Activated CD8-positive, alpha-beta memory T cell treated with anti-CD3 and anti-CD28 coated beads, Interleukin-2, amount 50 U/mL, for 4 hours (primary cell): ENCODE data around the gene CREB5.
A peak's percentile ranks its signal among the peaks of the same experiment; 100 is the strongest.

ENCODE experiments used
- DNase-seq: peaks from one replicate; pipeline ENCODE4 v3.0.0-alpha.2; 2020

The CREB5 gene

DNA sequence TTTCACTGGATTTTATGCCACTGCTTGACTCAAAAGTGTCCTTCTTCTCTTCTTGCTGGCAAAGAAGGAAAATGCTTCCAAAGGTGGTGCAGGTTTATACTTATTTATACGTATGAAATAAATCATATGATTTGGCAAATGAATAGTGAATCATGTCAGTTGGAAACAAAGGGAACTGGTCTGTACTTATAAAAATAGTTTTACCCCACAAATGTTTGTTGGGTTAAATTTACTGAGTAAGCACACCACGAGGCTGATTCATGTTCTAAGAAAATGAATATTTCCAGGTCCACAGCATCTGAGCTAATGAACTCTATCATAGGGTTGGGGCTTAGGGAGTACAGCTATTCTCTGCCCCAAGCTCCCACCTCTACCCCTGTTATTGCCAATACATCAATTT lies 313.6 kb downstream of the CREB5 start:
- DNase-seq: no peak

DNA sequence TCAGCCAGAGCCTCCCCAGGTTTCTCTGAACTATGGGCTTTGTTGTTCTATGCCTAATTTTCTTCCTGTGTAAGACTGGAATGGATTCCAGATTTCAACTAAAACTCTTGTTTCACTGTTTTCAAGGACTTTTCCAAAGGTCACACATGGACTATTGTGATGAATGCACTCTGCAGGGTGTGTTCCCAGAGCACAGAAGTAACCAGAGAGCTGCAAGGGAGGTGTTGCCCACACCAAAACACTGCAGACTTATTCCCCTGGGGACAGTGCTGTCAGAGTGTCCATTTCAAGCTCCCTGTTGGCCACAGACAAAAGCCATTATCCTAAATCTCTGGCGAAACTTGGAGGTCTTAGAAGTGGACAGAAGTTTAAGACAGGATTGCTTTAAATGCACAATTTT lies 314.2 kb downstream of the CREB5 start:
- DNase-seq: no peak

DNA sequence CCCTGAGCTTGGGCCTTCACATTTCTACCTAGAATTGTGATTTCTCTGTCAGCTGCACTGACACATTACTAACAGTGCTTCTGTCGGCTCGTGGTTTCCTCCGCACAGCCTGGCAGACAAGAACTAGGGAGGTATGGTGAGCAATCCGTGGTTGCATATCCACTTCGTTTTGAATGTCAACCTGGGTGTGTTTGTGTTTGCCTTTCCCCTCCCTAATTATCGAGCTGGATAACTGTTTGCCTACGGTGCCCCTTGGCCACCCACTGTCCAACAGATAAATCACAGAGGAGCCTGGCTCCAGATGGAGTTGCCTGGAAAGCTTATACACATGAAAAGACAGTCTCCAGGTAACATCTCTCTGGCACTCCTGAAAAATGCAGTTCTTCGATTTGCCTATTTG lies 317.0 kb downstream of the CREB5 start:
- no peak for DNase-seq

DNA sequence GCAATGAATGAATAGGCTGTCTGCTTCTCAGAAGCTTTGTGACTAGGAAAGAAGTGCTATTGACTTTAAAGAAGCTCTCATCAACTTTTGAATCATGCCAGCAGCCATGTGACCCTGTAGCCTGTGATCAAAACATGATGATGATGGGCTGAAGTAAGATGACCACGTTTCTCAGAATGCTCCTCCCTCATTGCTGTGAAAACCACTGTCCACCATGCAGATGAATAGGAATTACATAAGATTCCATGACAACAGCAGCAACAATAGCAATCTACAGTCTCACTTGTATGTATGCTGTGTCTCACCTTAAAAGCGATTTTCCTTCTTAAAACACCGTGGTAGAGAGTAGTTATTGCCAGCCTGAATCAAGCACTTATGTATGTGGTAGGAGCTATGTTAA lies 317.4 kb downstream of the CREB5 start:
- DNase-seq: no peak

DNA sequence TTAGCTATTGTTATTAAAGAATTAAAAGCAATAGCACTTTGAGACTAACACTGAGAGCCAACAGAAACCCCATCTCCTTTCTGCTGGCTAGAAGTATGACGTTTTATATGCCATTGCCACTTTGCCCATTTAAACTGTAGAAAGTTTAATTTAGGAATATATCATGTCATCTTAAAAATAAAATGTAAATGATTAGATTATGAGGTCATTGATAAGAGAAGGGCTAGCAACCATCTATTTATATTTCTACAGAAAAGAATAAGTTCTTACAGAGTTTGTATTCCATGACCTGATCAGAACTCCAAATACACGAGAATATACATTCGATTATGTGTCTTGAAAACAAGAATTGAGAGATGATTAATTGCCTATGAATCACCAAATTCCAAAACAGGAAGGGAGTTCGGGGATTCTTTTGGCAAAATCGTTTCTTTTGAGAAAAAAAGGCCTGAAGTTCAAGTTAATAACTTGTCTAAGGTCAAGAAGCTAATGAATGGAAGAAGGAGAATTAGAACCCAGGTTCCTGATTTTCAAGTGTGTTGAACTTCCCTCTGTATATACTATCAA lies 318.9 kb downstream of the CREB5 start:
- DNase-seq: no peak

DNA sequence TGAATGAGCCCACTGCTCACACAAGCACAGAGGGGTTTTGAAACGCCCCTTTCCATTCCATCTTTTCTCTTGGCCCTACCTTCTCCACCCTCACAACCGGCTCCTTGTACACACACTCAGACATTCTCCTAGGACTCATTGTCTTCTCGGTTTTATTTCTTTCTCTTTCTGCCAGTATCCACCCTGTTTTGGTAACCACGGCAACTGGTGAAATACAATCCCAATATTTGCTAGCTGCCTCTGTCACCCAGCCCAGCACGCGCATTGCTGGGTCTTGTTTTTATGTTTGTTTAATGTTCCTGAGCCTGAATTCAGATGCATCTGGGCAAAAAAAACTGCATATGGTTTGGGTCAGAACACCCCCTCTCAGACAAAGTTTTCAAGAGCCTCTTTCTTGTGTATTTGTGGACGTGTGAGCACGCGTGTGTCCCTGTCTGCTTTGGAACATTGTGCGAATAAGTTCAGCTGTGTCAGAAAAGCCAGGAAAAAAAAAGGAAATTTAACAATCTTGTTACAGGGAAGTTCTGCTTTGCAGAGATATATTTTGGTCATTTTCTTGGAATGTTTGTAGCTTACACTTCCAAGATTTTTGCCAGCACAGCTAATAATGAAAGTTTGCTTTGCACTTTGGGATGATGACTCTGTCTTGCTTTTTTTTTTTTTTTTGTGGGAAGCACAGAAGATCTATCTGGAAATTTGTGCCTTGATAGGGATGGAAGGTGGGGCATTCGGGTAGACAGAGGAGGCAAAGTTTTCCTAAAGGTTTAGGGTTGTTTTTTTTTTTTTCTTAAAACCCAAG lies 320.0 kb downstream of the CREB5 start:
- DNase-seq: no peak

DNA sequence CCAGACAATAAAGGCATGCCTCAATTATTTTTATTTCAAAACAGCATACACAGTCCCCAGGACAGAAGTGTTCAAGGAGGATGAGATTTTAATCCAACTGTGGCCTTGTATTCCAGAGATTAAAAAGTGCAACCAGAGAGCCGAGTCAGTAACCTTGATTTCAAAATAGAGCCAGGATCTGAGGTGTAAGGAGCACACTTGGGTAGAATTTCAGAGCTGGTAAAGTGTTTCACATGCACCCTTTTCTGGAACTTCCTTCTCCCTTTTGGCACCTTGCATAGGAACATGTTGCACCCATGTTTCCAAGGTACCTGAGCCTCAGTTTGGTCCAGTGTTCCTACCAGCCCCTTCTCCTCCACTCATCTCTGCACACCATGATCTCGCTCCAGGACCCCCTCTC lies 320.7 kb downstream of the CREB5 start:
- no peak for DNase-seq

DNA sequence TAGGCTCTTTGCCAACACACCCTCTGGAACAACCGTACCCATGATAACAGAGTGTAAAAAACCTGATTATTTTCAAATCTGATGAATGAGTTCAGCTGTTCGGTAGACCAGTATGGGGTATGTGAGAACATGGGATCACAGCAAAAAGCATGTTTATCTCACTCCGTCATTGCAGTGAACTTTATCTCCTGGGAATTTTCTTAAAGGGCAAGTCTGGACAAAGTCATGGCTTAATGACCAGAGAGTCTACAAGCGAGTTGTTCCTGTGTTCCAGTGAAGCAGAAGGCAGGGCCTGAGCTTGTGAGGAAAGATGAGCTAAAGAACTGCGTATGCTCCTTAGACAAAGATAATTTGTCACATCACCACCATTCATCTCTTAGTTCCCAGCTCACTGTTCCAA lies 326.1 kb downstream of the CREB5 start:
- DNase-seq: no peak

DNA sequence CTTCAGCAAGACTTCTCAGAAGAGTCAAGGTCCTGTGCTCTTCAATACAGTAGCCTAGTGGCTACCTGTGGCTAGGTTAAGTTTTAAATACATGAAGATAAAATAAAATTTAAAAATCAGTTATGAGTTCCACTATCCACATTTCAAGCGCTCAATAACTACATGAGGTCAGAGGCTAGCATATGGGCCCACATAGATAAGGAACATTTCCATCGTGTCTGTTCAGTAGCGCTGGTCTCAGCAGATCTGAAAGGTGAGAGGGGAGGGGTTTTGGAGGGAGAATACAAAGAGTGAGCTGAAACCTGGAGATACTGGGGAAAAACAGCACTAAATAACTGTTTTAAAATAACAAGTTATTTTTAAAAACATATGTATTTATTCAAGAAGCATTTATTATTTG lies 326.8 kb downstream of the CREB5 start:
- no peak for DNase-seq

DNA sequence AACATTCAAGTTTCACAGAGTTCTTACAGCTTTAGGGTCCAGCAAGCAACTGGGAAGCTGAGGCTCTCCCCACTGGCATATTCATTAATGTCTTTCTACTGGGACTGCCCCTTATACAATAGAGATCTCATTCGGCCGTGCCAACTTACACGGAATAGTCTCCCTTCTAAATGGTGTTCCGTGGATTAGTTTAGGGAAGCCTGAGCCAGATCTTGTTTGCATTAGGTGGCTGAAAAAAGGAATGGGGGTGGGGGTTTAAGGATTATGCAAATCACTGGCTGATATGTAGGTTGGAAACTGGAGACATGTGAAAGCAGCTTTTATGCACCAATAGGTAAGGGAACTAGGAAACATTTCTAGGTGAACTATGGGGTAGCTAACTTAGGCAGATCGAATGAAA lies 327.5 kb downstream of the CREB5 start:
- DNase-seq: no peak

DNA sequence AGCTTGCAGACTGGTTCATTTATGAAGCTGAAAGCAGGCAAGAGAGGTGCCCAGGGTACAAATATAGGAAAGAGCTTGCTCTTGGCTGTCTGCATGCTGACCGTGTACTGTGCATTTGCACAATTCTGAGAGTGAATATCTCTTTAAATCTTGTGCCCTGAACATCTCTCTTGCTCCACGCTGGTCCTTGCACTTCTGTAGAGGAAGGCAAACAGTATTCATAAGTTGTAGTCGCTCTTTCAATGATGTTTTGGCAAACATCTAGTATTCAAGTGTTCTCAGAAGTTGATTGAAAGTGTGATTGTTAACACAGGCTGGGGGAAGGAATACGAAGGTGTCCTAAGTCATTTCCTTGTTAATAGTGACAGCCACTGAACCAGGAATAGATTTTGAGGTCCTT lies 332.6 kb downstream of the CREB5 start:
- no peak for DNase-seq

DNA sequence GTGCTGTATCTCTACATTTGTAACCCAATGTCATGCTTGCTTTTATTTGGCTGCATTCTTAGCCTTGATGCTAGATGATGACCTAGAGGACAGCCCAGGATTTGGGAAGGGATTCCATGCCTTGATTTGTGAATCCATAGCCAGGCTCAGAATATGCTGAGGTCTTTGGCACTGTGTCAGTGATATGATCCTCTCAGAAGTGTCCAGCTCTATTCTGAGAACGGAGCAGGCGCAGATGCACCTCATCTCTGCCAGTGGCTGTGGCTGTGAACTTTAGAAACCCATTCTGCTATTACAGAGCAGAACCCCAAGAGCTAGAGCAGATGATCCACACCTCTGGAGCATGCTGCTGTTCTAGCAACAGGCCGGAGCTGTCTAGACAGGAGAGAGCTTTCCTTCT lies 333.0 kb downstream of the CREB5 start:
- DNase-seq: no peak

DNA sequence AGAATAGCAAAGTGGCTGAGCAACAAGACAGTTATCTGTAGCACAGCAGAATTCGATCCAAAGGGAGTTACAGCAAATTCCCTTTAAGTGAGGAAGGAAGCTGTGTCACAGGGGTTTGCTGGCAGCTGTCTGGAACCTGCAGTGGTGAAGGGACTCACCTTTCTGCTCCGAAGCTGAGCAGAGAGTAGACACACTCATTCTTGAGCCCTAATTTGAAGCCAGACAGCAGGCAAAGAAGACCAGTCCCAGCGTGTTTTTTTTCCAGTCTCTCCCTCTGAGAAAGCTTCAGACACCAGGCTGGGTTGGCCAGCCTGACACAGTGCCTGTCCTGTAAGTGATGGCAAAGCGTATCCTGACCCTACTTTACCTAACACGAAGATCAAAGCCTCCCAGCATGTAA lies 335.1 kb downstream of the CREB5 start:
- no peak for DNase-seq

DNA sequence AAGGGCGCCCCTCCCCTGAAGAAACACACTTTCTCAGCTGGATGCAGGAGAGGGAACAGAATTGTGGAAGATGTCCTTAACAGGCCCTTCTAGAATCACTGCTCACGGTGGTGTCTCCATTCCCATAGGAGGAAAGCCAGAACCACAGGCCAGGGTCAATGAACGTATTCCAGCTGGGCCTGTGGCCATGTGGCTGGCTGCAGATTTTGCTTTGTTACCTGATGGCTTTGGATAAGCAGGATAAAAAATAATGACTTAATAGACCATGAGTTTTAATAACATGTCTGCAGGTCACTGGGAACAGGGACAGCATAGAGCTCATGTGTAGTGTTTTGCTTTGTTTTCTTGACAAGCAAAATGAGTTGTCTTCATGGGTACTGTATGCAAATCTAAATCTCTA lies 335.5 kb downstream of the CREB5 start:
- no peak for DNase-seq

DNA sequence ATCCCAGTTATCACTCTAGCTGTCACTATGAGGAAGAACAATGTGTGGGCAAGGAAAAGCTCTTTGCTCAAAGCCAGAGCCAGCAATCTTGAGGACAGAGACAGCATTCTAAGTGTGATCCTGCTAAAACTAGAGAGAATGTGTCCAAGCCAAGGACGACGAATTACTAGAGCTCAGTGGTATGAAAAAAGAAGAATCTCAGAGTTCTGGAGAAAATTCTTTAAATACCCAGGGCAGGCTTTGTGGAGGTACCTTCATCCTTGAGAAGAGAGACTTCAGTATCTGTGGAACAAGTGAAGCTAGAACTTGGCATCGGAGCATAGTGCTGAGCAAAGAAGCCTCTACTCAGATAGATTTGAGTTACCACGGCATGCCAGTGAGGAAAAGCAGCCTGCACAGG lies 336.0 kb downstream of the CREB5 start:
- DNase-seq: no peak

DNA sequence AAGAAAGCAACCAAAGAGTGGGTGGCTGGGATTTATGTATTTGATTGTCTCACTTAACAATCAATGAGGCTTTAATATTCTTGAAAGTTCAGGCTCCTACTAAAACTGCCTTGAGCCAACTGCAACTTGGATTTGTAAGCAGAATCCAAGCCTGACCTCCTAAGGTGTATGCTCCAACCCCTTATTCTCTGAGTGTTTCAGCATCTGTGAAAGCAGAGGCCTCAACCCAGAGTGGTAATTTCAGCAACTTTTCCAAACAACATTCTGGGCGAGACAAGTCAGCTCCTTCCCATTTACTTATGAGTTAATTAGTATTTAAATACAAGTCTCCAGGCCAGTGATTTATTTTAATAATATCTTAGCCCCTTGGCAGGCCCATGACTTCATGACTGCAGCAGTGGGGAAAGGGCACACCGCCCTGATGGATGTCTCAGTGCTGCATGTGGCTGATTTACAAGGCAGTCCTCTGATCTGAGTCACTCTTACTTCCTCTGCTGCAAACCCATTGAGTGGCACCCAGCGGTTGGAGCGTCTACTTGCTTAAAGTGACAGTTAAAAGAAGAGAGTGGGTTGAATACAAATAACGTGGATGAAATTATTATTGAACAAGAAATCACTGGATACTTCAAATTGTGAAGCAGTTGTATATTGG lies 336.7 kb downstream of the CREB5 start:
- DNase-seq: peak; percentile 17

DNA sequence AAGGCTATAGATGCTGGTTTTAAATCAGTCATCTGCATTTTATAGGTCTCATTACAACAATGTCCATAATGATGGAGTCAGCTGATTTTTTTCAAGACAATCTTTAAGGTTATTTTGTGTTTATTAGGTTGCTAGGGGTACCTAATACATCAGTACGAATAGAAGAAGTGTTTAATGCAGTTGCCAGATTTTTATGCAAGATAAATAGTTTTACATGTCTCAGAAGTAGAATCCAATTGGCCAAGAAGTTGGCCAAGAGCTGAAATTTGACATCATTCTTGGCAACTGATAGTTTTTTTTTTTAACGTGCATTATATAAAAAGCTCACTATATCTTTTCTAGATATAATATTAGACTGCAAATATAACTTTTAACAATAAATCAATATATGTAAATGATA lies 337.3 kb downstream of the CREB5 start:
- no peak for DNase-seq

DNA sequence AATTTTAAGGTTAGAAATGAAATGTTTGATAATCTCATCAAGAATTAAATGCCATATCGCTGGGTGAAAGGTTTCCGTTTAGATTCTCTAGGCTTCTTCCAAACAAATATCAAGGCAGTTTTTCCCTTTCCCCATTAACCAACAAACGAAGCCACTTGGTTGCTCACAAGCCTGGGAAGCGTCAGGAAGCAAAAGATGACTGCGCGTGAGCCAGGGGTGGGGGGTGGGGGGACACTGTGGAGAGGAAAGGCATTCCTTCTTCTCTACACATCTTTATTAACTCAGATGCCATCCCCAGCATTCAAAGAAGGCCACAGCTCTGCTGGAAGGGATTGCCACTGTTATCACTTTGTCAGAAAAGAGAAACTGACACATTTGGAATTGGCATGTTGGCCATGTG lies 338.7 kb downstream of the CREB5 start:
- DNase-seq: no peak

DNA sequence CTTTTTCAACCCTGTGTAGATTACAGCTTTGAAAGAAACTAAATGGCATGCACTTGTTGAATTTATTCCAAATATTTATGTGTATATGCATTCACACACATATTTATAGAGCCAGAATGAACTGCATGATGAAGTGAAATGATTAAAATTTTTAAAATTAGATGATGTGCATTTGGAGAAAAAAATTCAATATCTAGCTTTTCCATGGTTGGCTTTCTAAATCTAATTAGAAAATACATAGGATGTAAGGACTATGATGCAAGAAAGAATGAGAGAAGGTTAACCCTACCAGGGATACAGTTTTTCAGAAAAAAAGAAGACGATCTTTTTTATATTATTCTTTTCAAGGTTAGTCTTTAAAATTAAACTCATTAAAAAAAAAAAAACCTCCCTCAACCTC lies 341.3 kb downstream of the CREB5 start:
- no peak for DNase-seq

DNA sequence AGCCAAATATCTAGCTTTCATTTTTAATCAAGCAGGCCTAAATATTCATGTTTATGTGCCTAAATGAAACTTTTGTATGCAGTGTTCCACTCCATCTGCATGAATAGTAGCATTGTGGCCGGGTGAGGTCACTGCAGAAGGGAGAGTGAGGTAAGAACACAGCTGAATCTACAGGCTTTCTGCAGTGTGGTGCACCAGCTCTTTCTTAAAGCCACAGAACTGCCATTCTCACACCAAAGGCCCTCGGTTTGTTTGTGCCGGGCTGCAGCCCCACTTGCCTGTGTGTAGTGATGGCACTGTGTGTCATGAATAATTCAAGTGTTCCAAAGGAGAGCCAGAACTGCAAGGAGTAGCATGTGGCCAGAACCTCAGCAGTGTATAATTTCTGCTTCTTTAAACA lies 341.7 kb downstream of the CREB5 start:
- DNase-seq: no peak

DNA sequence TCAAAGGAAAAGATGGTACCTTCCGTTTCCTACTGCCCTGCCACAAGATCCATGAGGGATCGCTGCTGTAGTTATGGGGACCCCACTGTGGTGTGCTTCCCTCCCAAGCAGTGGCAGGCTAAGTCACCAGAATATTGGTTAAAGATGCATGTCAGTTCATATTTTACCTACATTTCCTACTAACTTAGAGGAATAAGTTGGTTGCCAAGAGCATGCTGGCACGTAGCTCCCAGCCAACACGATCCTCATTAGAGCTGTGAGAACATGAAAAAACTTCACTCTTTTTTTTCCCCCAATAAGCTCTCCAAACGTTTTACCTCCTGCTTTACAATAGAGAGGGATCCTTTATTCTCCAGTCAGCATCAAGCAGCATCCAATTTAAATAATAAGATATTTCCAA lies 342.1 kb downstream of the CREB5 start:
- DNase-seq: no peak

DNA sequence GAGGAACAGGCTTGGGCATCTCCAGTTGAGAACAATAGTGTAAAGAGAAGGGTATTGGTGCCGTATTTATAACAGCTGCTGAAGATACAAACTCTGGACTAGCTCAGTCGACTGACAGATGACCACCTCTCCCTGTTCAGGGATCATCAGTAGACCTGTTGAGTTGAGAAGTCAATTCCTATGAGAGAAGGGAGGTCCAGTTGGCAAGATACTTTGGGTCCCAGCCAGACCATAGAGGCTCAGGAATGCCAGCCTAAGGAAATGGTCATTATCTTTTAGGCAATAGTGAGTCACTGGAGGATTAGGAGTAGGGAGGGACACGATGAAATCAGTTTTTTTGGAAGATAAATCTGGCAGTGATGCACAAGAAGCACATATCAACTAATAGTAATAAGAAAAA lies 342.9 kb downstream of the CREB5 start:
- no peak for DNase-seq

DNA sequence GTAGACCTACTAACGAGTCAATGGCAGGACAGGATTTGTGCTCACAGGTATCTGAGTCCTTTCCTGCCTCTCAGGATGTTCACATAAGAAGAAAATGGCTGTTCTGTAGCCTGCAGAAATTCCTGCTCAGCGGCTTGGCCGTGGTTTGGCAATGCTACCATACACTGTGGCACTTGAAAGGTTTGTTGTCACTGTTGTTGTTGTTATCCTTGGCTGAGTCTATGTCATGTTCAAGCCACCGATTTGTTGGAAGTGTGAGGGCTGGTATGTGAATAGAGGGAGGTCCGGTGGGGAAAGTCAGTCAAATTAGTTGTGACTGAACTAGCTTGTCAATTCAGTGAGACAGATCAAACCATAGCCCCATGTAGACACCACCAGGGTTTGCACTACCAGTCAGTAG lies 345.9 kb downstream of the CREB5 start:
- DNase-seq: no peak

DNA sequence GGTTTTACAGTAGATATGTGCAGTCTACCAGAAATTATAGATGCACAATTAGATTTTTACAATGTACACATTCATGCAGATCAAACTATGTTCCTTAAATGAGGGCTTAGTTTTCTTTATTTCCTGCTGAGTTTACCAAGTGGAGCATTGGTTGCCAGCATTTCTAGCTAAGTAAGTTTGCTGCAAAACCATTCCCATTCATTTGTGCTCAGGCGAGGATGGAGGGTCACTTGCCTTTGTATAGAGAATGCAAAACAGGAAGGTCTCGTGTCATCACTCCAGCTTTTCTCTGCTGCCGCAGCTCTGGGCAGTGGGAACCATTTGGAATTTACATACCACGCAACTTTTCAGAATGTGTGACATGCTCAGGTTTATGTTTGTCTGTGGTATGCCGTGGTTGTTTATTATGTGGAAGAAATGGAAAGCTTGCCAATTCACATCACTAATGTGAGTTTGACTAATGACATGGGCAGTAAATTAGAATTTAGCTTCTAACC lies 347.2 kb downstream of the CREB5 start:
- DNase-seq: no peak
